NCI-H510A treated with DMSO at 0.1 percent for 48 hours (cell line): ENCODE results near the gene DCPS.
"Not testable (repeated sequence)": the region's sequence is repeated elsewhere in the genome, so short reads cannot be mapped to it uniquely, and the experiment has no call there.

Experiments
- DNase-seq: peaks from one replicate; lab custom pipeline; 2025; lab: John Stamatoyannopoulos, UW

The DCPS gene

DNA sequence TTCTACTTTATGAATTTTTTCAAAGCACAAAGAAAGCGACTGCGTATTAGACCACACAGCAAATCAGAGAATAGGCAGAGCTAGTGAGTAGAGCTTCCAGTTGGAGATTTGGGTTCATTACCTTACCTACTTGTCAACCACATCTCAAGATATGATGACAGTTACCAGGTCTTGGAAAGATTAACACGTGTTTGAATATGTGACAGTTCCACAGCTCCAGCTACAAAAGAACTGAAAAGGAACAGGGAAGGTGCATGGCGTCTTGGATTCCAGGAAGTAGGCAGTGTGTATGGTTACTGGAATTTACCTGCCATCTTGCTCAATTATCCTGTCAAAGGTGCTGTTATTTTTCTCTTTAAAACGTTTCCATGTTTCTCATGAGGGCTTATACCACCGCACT, 15.6 kb upstream of the DCPS start:
- DNase-seq, result no peak

GRCh38 chr11:126290887-126291286, 13.0 kb upstream of the DCPS start:
- DNase-seq, result no peak

GRCh38 chr11:126293726-126294125, 10.1 kb upstream of the DCPS start:
- no peak for DNase-seq

GRCh38 chr11:126297004-126297403, 6.9 kb upstream of the DCPS start:
- no peak for DNase-seq

DNA sequence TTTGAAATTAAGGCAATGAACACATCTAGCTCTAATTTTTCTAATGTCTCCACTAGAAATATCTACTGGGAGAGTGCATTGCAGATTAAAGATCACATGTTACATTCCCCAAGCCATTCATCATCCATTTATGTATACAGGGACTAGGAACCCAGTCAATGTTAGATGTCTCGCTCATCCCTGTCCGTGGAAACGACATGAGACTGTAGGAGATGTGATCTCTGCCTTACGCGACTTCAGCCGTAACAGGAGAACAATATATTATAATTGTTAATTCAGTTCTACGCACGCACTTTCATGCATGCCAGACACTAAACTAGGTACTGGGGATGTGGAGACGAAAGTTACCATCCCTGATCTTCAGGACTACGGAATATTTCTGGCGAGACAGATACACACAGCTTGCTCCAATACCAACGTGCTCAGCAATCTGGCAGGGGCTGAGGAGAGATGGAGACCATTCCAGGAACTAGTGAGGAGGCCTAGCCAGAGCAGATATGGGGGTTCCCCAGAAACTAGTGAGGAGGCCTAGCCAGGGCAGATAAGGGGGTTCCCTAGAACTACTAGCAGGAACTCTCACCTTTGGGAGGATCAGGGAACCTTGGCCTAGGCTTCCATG, 706 bp downstream of the DCPS start:
- DNase-seq, result no peak

DNA sequence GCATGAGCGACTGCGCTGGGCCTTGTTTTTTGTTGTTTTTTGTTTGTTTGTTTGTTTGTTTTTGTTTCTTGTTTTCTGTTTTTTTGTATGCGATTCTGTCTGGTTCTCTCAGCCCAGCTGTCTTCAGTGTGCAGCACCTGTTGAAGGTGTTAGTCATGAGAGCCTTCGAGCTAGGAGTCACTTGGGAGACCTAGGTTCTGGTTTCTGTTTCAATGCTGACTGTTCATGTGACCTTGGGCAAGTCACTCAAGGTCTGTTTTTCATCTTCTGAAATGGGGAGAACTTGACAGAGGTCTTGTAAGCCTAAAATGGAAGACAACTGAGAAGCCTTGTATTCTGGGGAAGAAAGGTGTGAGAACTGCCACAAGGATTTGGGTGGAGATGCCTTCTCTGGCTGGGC, 1.8 kb downstream of the DCPS start:
- no peak for DNase-seq

DNA sequence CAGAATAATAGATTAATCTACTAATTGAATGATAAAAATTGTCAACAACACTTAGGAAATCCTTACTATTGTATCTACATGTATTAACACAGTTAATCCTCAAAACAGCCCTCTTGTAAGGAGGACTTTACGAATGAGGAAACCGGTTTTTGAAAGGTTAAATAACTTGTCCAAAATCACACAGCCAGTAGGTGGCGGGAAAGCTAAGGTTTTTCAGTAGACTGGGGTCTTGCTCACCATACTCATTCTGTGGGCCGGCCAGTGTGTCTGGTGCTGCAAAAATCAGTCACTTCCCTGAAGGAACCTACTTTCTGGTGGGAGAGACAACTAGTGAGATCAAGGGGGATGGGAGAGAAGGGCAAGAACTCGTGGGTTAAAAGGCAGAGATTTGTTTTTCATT, 3.8 kb downstream of the DCPS start:
- peak; percentile 13 for DNase-seq

DNA sequence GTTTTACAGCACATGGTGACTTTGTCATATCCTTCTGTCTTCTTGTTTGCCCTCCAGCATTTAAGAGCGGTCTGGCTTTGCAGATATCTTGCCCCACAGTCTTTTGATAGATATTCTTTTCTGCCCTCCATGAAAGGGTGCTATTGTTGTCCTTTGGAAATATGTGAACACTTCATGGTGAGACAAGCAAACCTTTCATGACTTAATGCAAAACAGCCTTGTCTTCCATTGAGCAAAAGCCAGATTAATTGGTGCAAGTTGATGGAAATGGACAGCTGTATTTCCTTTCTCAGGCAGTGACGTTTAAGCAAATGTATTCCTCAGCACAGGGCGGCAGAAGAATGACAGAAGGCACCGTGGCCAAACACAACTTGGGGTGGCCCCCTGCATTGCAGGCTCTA, 4.4 kb downstream of the DCPS start:
- DNase-seq, result no peak

GRCh38 chr11:126308771-126309170, 4.9 kb downstream of the DCPS start:
- DNase-seq, result not testable (repeated sequence)

DNA sequence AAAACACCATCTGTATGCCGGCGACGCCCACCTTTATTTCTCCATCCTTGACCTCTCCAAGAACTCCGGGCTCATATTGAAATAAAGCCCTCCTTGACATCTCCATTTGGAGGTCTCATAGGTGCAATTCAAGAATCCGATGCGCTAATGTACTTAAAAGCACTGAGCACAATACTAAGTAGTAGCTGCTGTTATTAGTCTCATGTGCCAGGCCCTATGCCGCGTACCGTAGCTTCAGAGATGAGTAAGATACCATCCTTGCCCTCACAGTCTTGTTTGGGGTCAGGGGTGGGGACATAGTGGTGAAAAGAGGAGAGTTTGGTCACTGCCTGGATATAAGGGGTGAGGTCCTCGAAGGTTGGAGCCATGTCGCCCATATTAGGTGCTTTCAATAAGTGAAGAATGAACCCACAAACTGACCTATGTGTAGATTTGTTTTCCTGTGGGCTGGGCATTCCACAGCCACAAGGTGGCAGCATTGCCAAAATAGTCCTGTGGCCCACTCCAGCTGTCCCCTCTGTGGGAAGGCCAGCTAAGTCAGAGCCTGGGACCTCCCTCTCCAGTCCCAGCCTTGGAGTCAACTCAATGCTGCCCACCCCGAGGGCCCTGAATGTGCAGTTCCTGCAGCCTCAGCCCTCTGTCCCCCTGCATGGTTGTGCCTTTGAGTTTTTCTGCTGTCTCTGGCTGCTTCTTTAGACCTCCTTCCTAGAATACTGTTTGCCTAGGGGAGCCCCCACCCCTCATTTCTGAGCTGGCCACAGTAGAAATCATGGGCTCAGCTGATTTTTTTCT, 6.5 kb downstream of the DCPS start:
- peak; percentile 72 for DNase-seq

GRCh38 chr11:126310992-126311310, 7.1 kb downstream of the DCPS start:
- DNase-seq, result no peak

DNA sequence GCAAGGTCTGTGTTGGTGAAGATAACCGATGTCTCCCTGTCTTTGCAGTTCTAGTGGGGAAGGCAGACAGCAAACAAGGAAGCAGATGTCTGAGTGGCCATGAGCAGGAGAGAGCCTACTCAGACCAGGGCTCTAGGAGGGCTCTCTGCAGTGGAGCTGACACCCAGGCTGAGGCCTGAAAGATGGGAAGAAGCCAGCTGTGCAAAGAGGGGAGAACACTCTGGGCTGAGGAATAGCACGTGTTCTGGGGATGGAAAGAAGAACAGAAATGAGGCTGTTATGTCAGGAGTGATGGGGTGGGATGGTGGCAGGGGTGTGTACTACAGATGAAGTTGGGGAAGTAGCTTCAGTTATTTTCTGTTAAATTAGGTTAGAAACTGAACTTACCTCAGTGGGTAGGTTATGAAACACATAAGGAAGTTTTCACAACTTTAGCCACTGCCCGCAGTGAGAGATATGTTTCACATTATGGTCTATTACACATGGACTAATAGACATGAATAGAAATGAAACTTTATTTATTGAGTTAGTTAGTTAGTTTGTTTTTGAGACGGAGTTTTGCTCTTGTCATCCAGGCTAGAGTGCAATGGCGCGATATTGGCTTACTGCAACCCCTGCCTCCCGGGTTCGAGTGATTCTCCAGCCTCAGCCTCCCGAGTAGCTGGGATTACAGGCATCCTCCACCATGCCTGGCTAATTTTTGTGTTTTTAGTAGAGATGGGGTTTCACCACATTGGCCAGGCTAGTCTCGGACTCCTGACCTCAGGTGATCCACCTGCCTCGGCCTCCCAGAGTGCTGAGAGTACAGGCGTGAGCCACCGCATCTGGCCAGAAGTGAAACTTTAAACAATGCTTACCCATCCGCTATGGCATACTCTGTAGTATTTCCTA, 7.8 kb downstream of the DCPS start:
- DNase-seq, result no peak

- DNase-seq, result no peak
Measured at GRCh38 chr11:126312961-126313360, 9.1 kb downstream of the DCPS start.

DNA sequence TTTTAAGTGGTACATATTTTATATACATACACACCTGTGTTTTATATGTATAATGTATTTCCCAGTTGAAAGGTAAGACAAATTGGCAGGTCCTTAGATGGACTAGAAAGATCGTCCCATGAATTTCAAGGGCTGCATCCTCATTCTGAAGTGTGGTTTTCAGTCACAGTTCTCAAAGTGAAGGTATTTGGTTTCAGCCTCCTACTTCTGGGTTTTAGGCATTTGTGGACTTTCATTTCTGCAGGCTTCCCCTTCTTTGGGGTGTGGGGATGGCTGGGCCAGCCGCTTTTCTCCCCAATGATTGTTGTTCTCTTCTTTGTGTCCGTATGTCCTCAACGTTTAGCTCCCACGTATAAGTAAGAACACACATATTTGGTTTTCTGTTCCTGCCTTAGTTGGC, 10.0 kb downstream of the DCPS start:
- DNase-seq, result no peak

DNA sequence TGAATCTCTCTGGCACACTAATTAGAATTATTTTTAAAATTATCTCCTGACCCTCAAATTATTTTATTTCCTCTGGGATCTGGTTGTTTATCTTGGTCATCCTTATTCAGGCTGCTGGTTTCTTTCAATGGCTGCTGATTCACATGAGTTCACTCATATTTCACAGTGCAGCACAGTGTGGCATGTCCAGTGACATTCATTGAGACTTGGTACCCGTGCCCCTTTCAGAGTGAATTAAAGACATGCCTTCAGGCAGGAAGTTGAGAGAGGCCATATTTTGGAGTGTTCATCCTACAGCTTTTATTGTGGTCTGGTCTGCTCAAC, 13.5 kb downstream of the DCPS start:
- no peak for DNase-seq

DNA sequence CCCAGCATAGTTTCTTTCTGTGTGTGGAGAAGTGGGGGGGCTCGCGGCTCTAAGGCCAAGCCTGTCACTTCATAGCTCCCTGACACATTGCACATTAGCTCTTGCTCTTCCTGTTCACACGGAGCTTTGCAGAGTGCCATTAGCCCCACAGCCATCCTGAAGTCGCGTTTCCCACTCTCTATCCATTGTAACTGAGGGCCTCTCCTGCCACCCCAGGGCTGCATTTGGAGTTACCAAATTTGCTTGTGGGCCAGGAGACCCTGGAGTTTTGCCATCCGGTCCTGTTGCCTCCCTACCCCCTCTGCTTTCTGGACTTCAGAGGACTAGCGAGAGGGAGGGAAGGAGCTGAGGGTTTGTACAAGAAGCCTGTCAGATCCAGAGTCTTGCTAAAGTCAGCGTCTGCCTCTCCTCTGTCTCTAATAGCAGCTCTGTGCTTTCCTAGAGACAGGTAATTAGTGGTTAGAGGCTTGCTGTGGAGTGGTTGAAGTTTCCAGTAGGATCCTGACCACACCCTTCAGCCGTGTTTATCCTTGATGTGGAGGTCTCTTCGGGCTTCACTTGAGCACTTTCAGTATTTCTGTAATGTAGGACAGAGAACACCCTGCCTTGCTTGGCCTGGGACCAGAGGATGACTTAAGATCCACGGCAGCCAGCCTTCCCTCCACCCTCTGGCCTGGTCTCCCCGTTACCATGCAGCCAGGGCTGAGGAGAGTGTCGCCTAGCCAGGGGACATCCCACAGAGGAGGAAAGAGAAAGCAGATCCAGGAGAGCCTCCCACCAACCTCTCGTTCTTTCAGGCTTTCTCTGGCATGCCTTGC, 14.1 kb downstream of the DCPS start:
- DNase-seq, result no peak

DNA sequence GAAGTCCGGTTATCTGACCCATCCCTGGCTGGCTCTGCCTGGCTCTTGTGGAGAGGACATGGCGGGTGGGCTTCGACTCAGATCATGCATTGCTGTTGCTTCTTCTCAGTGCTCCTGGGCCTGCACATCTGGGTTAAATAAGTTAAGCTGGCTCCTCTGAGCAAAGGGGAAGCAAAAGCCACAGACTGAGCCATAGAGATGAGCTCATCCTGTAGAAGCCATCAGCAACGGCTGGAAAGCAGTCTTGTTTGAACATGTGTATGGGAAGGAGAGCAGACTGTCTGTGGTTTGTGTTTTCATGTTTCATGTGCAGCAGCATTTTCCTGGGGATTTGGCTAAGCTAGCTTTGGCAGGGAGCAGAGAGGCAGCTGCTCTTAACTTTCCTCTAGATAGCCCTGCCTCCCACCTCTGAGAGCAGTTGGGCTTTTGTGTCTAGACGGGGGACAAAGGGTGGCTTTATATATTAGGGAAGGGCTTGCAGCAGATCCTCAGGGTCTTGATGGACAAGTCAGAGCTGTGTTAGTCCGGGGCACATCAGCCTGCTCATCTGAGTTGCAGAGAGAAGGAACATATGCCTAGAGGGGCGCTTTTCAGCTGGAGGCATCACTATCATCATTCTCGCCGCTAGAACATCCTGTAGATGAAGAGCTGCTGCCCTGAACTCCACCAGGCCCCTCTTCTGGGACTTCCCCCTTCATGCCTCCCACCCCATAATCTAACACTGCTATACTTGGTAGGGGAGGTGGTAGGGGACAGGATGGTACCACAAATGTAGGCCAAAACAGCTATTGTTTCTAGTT, 14.9 kb downstream of the DCPS start:
- DNase-seq, result no peak

DNA sequence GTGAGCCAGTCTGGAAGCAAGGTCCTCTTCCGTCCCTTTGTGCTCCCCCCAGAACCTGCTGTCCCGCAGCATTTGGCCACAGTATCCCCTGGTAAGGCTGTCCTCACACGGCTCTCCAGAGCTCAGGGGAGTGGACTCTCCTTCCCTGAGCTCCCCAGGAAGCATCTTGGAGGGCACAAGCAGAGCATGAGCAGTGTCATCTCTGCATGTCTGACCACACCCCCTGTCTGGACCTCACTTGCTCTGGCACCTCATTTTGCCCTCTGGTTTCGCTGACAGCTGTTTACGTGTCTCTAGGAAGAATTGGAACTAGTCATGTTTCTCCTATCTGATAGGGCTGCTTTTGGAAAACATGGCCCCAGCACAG, 15.5 kb downstream of the DCPS start:
- DNase-seq, result no peak

- DNase-seq, result no peak
Measured at GRCh38 chr11:126322996-126323395, 19.1 kb downstream of the DCPS start.

GRCh38 chr11:126327281-126328000, 23.6 kb downstream of the DCPS start:
- DNase-seq, result no peak

GRCh38 chr11:126328001-126328390, 24.1 kb downstream of the DCPS start:
- DNase-seq, result no peak
